ENCODE data around the gene PTPRZ1.

DNA sequence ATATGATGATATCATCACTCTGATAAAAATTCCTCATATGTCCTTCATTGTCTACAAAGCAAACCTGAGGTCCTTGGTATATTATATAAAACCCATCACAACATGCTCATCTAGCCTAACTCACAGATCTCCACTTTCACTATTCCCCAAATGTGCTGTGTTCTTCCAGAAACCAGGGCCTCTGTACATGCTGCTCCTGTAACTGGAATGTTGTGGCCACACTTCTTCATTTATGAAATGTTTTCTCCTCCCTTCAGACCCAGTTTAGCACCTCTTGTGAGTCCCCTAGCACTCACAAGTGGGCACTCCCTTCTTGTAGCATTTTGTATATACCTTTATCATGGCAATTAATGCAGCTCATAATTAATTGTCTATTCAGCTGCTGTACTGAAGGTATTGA lies 209.2 kb downstream of the PTPRZ1 start:
- TF ChIP-seq ESRRG (CRISPR knock-in tag; IDR thresholded peaks at IDR 0.05) (no peak), ISL1 (CRISPR knock-in tag; IDR thresholded peaks at IDR 0.05) (no peak), RARB (CRISPR knock-in tag; IDR thresholded peaks at IDR 0.05) (no peak), CREB5 (CRISPR knock-in tag; IDR thresholded peaks at IDR 0.05; ENCODE audit: low read depth) (no peak), GLIS3 (CRISPR knock-in tag; IDR thresholded peaks at IDR 0.05) (no peak)

Data from SK-N-SH treated with all-trans-retinoic acid at 6 μM for 48 hours (cell line).